Left lung (tissue), 10 donors: ENCODE data around the gene OR1L6. TPM values are rescaled to one million over a fixed set of nuclear protein-coding genes. Genes with fewer than 3 reads are reported as not detected.

ENCODE experiments used
- ATAC-seq: fragments of 200-7000 bp; cut with Tn5 transposase; one replicate; pipeline ENCODE4 v1.9.1; 2020; ENCODE audit warnings: moderate library complexity
- DNase-seq, 4 donors: peaks; one replicate each; pipeline ENCODE4 v3.0.0-alpha.2; 2013 to 2020
- H3K27ac ChIP-seq, 2 donors: fragments of 200-600 bp; sonication (generic) in 1 of 2; one replicate each; pipeline versions ENCODE4 v1.5.0 to v1.8.0; 2020 to 2021
- H3K27me3 ChIP-seq, 2 donors: fragments of 200-600 bp; sonication (generic) in 1 of 2; one replicate each; pipeline versions ENCODE4 v1.5.0 to v1.8.0; 2020 to 2021
- H3K36me3 ChIP-seq, 2 donors: fragments of 200-600 bp; sonication (generic) in 1 of 2; one replicate each; pipeline versions ENCODE4 v1.5.0 to v1.8.0; 2020 to 2021
- H3K4me1 ChIP-seq, 2 donors: fragments of 200-600 bp; one replicate each; pipeline ENCODE4 v1.8.0; 2021
- H3K4me3 ChIP-seq, 2 donors: fragments of 200-600 bp; sonication (generic) in 1 of 2; one replicate each; pipeline versions ENCODE4 v1.5.0 to v1.8.0; 2020 to 2021; ENCODE audit warnings: mild to moderate bottlenecking in 1 of 2
- H3K9me3 ChIP-seq, 2 donors: fragments of 200-600 bp; sonication (generic) in 1 of 2; one replicate each; pipeline versions ENCODE4 v1.5.0 to v1.8.0; 2020 to 2021
- CTCF ChIP-seq, 2 donors: fragments of 200-600 bp; sonication (generic) in 1 of 2; IDR thresholded peaks; one replicate each; pipeline versions ENCODE4 v1.5.0 to v1.8.0; 2021; ENCODE audit warnings: antibody characterized with exemption in 2 of 2
- intact Hi-C, 2 donors: fragments of 100-400 bp; cut with DNase I; formaldehyde crosslinking; loops; one replicate each; pipeline versions ENCODE4 v1.11.2 to v1.14.2; 2022
- polyA plus RNA-seq, 6 donors: library from polyadenylated mRNA; unstranded; fragments of 120-200 nt; gene quantifications; one replicate each; pipeline ENCODE4 v1.2.1, GENCODE V29; 2013; ENCODE audit not compliant: insufficient read length in 6 of 6
- total RNA-seq, 2 donors: library from RNA; stranded (reverse); fragmentation: NEBNext Ultra II Directional; extraction: Animal tissue kit (Norgen Biotek cat#: 25700); gene quantifications; one replicate each; pipeline ENCODE4 v1.2.1, GENCODE V29; 2021
- donor health status: DM: no; HTN: yes; CAD: no.
- donor health status: DM: no; HTN: no; CAD: no.

OR1L6 gene
- total and polyA plus RNA-seq, 8 donors, result not detected

GRCh38 chr9:122780026-122780425 lies 37.9 kb downstream of the OR1L6 start:
- H3K27me3 ChIP-seq, result no peaks in the 10 kb centered on the region
- H3K9me3 ChIP-seq, result no peaks in the 10 kb centered on the region
- H3K4me3 ChIP-seq, result no peak overlapping the region
- no peaks in the 10 kb centered on the region for H3K36me3 ChIP-seq
- no peak for TF ChIP-seq CTCF (IDR thresholded peaks at IDR 0.05)
- H3K27ac ChIP-seq, result no peak overlapping the region
- DNase-seq, result no peak
- intact Hi-C loops, result no loop called here
- H3K4me1 ChIP-seq, result no peaks in the 10 kb centered on the region
- ATAC-seq, result no peak

- no peaks in the 10 kb centered on the region for H3K4me1 ChIP-seq
- DNase-seq (no peak), ATAC-seq (no peak)
- no peak overlapping the region for H3K4me3 ChIP-seq
- H3K27me3 ChIP-seq, result no peaks in the 10 kb centered on the region
- no peaks in the 10 kb centered on the region for H3K9me3 ChIP-seq
- intact Hi-C loops, result no loop called here
- H3K27ac ChIP-seq, result no peak overlapping the region
- no peak for TF ChIP-seq CTCF (IDR thresholded peaks at IDR 0.05)
- H3K36me3 ChIP-seq, result no peaks in the 10 kb centered on the region
These were observed 39.6 kb downstream of the OR1L6 start for GRCh38 chr9:122781671-122782070.

- ATAC-seq (no peak), DNase-seq (no peak)
- no peak for TF ChIP-seq CTCF (IDR thresholded peaks at IDR 0.05)
- Histone ChIP-seq H3K36me3 (no peaks in the 10 kb centered on the region), H3K4me1 (no peaks in the 10 kb centered on the region), H3K9me3 (no peaks in the 10 kb centered on the region), H3K27ac (no peak overlapping the region), H3K4me3 (no peak overlapping the region), H3K27me3 (no peaks in the 10 kb centered on the region)
- intact Hi-C loops, result no loop called here
These were observed 43.2 kb downstream of the OR1L6 start for GRCh38 chr9:122785269-122785668.

GRCh38 chr9:122786338-122786737 lies 44.2 kb downstream of the OR1L6 start:
- no peak for ATAC-seq
- intact Hi-C loops, result no loop called here
- no peak overlapping the region for H3K27ac ChIP-seq
- H3K4me3 ChIP-seq, result no peak overlapping the region
- DNase-seq, result no peak
- no peaks in the 10 kb centered on the region for H3K9me3 ChIP-seq
- H3K4me1 ChIP-seq, result no peaks in the 10 kb centered on the region
- no peaks in the 10 kb centered on the region for H3K36me3 ChIP-seq
- no peak for TF ChIP-seq CTCF (IDR thresholded peaks at IDR 0.05)
- H3K27me3 ChIP-seq, result no peaks in the 10 kb centered on the region

DNA sequence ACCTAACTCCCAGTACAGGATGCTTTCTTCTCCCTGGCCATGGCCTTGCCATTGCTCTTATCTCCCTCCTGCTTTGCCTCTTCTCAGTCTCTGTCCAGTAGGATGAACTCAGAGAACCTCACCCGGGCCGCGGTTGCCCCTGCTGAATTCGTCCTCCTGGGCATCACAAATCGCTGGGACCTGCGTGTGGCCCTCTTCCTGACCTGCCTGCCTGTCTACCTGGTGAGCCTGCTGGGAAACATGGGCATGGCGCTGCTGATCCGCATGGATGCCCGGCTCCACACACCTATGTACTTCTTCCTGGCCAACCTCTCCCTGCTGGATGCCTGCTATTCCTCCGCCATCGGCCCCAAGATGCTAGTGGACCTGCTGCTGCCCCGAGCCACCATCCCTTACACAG lies 46.7 kb downstream of the OR1L6 start, which contains the start of gene OR5C1:
Gene OR5C1, plus strand, starts transcription at position 103 of the 400 bp plus-strand sequence. Its CDS starts 0 bp downstream, at position 103.
- H3K9me3 ChIP-seq, result no peaks in the 10 kb centered on the region
- no peaks in the 10 kb centered on the region for H3K36me3 ChIP-seq
- H3K4me1 ChIP-seq, result no peaks in the 10 kb centered on the region
- H3K27ac ChIP-seq, result no peak within 1 kb of the TSS
- no peak within 1 kb of the TSS for H3K4me3 ChIP-seq
- H3K27me3 ChIP-seq, result no peaks in the 10 kb centered on the region
- ATAC-seq (no peak), DNase-seq (no peak)
- intact Hi-C loops, result no loop called here
- TF ChIP-seq CTCF (IDR thresholded peaks at IDR 0.05), result no peak
